GF-D8 (cell line): ENCODE results near the gene PPP1R1C.

ENCODE experiments used
- DNase-seq: peaks from one replicate; lab custom pipeline; 2025; lab: John Stamatoyannopoulos, UW

The PPP1R1C gene

GRCh38 chr2:182064019-182064778, 78.5 kb downstream of the PPP1R1C start:
- DNase-seq: no peak

DNA sequence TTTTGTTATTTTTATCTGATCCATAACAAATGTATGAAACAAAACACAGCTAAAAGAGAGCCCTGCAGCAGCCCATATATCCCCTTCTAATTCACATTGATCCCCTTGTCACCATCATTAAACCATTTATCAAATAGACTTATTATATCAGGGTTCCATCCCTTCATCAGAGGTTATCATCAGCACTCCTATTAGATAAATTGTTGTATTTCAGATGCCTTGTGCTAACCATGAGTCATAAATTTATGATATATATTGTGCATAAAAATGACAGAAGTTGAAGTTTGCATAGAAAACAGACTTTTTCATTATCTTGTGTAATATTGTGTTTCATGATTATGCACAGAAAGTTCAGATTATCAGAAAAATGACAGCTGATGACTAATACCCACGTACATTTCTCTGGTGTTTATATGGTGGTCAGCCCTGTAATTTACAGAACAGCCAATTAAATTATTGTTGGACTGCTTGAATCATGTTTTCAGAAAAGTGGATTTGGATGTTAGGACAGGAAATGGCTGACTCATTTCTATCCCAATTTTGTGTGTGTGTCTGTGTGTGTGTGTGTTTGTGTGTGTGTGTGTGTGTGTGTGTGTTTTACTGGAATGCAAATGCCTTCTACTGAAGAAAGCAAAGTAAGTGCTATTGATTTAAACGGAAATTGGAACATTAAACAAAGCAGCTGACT, 80.9 kb downstream of the PPP1R1C start:
- no peak for DNase-seq

GRCh38 chr2:182067393-182067792, 81.7 kb downstream of the PPP1R1C start:
- no peak for DNase-seq

DNA sequence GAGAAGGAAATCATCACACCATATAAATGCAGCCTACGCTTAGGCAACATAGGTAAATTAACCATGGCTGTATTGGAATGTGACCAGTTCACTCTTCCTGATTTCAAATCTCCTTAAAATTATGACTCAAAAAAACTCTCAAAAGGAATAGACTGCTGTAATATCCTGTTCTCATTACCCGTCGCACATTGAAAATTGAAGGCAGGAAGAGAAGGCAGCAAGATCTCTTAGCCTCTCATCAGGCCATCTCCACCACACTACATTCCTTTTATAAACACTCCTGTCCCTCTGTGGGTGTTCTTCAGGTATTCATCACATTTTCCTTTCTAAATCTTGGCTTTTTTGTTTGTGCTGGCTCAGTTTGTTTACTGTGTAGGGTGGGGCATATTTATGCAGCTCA, 83.2 kb downstream of the PPP1R1C start:
- no peak for DNase-seq

DNA sequence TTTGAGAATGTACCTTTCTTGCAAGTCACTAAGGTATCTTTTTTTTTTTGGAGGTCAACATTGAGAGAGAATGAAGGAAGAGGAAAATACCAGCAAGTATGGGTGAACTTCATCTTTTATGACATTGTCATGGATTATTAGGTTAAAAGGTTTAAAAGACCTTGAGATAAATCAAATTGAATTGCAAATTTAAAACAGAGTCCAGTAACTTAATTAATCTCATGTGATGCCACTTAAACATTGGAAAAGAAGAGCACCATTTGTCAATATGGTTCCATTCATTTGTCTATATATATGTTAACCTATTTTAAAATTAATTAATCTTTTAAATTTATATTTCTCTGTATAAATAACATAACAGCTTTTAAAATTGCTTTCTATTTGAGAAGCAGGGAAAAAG, 83.8 kb downstream of the PPP1R1C start:
- DNase-seq: no peak

GRCh38 chr2:182069908-182070307, 84.3 kb downstream of the PPP1R1C start:
- DNase-seq: no peak

DNA sequence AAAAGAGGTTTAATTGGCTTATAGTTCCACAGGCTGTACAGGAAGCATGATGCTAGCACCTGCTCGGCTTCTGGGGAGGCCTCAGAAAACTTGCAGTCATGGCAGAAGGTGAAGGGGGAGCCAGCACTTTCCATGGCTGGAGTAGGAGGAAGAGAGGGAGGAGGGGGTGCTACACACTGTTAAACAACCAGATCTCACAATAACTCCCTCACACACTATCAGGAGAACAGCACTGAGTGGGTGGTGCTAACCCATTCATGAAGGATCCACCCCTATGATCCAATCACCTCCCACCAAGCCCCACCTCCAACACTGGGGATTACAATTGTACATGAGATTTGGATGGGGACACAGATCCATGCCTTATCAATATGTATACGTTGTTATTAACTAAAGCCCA, 85.1 kb downstream of the PPP1R1C start:
- DNase-seq: no peak

DNA sequence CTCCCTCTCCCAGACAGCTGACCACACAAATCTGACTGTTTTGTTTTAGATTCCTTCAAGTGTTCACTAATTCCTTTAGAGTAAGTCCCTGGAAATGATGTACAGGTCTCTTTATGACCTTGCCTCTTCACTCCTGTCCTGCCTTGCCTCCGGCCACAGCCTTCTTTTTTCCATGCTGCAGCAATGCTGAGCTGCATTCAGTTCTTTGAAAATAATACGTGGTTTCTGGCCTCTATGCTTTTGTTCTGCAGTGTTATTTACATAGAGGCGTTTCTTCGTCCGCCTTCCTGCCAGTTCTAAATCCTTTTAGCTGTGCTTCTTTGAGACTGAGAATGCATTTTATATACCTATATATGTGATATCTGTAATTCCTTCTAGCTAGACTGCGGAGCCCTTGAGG, 87.2 kb downstream of the PPP1R1C start:
- DNase-seq: no peak

DNA sequence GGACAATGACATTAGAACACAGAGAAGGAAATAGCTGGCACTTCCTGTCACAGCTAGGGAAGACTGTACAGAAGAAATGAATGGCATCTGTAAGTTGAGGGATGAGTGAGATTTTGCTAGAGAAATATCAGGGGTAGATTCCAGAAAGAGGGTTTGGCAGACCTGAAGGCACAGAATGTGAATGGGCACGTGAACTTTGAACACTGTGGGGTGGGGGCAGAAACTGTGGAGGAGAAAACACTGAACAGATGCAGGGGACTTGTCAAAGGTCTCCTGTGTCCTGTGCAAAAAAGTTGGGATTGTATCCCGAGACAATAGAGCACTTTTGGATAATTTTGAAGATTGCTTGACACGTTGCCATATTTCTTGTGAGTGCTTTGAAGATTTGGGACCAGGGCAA, 88.0 kb downstream of the PPP1R1C start:
- DNase-seq: no peak

GRCh38 chr2:182077023-182077422, 91.4 kb downstream of the PPP1R1C start:
- no peak for DNase-seq

DNA sequence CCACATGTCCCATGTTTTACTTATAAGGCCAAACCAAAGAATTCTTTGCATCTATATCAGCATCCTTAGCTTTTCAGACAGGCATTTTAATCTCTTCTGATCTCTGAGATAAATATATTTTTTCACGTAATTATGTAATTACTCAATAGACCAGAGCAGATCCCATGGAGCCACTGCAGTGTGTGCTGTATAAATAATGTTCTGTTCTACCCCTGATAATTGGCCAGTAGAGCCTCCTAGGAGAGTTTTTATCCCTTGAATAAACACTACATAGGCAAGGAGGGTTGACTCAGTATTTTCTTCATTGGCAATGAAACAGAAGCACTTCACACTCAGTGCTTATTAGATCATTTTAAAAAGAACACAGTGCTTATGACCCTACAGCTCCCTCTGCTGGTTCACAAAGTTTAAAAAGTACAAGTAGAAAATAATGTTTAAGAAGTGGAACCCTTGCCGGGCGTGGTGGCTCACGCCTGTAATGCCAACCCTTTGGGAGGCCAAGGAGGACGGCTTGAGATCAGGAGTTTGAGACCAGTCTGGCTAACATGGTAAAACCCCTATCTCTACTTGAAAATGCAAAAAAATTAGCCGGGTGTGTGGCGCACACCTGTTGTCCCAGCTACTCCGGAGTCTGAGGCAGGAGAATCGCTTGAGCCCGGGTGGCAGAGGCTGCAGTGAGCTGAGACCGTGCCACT, 91.9 kb downstream of the PPP1R1C start:
- no peak for DNase-seq

DNA sequence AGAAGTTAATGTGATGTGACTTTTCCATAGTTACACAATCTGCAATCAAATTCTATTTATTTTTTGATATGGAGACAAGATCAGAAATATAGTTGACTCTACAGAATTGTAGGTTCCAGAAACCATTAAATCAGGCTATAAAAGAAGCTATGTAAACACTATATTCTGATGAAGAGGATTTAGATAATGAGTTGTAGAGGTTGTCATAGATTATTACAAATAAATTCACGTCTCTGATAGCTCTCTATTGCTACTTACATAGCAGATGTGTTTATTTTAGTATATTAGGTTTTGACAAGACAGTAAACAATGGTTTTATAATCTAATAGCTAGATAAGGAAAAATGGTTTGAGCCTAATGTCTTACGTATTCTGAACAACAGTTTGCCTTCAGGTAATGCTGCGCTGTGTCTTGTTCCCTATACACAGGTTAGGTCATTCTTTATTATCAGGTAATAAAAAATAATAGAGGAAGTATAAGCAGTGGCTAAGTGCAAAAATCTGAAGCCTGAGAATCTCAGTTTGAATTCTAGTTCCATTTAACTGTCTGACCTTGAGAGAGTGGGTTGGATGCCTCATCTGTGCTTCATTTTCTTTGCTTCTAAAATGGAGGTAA, 93.4 kb downstream of the PPP1R1C start:
- no peak for DNase-seq

DNA sequence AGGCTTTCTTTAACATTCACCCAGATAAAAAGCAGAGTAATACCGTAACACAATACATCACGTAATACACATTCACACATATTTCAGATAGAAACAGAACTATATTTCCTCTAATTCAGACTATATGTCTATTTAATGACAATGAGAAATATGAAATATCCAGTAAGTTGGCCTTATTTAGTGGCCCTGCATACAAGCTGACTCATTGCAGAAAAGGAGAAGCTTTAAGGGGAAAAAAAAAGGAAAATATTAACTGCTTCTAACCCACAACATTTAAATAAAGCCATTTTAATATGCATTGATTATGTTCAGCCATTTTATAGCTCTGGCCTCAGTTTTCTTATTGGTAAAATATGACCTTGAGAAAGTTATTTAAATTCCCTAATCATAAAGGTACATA, 94.8 kb downstream of the PPP1R1C start:
- DNase-seq: no peak

DNA sequence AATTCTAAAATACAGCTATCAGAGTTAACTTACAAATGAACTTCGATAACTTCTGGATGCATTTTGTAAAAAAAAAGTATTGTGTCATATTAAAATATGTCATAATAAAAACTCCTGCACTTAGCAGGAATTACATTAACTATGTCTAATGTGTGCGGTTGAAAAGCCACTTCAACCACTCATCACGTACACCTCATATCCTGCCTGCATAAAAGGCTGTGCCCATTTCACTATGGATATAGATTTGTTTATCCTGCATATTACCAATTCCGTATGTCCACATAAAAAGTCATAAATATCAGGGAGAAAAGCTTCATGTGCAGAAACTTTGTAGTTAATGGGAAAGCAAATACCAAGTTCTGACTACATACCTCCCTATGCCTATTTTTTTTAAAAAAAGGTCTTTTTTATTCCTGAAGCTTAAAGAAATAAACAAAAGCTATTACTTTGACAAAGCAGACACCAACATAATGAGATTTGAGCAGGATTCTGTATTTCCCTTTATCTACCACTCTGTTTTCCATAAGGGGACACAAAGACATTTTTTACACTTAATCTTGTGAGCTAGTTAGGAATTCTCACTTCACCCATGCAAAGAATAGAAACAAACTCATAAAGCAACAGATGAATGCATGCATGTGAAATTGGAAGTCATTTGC, 96.1 kb downstream of the PPP1R1C start:
- no peak for DNase-seq

DNA sequence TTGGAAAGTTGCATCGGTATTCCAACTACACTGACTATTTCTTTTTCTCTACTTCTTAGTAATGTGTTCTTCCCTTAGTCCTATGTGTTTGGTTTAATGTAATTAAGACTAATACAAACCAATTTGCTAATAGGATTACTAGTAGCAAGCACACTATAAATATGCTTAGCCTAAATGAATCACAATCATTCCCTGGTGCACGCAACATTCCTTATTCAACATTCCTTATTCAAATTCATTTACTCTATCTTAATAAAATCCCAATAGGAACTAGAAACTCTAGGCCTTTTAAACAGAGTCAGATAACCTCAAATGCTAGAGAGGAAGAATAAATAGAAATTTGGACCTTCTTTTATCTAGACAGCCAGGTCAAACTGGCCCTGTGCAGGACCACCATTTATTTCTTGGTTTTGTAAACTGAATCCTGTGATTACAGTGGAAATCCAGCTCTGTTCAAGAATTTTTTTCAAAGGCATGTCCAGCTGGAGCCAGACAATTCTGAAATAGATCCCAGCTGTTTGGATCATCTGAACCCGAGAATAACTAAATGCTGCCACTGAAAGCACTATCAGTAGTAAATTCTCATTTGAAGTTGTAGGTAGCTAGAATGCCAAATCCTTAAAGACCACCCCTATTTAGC, 103.1 kb downstream of the PPP1R1C start:
- no peak for DNase-seq

DNA sequence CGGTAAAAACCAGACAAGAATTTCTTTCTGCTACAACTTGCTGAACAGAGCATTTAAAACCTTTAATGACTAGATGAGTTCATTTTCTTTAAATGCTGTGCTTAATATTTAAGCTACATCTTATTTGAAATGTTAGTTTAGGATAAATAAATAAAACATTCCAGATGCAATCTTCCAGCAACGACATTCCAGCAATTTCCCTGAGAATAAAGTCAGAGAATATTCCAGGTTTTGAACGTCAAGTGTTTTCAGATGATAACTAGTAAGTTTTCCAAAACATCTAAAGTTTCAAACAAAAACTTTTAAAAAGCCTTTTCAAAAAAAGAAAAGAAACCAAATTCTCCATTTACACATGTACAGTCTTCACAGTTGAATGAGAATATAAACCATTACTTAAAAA, 104.8 kb downstream of the PPP1R1C start:
- no peak for DNase-seq

- DNase-seq: no peak
These were observed 112.0 kb downstream of the PPP1R1C start for GRCh38 chr2:182097571-182098164.

DNA sequence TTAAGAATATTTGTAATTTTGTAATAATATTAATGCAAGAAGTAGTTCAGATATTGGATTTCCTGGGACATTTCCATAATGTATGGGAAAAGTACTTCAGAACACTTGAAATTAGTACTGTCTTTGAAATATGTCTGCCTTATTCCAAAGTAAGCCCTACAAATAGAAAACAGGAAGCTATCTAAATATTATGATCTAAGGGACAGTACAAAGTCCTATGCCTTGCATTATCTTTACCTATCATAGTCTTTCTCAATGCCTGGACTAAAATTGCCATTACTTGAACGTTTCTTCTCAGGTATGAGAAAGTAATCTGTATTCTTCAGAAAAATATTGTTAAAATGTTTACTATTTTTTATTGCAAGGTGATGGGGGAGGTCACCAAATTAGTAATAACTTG, 113.0 kb downstream of the PPP1R1C start:
- DNase-seq: no peak

GRCh38 chr2:182101263-182101662, 115.6 kb downstream of the PPP1R1C start:
- DNase-seq: no peak

DNA sequence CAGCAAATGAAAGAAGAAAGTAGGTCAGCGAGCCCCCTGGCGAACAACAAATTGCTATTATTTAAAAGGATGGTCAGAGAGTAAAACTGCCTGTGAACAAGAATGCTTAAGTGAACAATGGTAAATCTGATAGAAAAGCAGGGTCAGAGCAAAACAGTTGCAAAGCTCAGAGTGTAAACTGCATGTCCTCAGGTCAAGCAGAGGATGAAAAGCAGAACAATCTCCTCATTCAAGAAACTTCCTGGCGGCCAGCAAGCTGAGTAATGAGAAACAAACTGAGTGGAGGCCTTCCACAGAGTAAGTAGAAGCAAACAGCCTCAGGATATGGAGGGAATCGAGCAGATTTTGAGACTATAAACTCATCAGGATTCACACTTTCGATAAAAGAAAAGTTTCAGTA, 117.9 kb downstream of the PPP1R1C start:
- no peak for DNase-seq

DNA sequence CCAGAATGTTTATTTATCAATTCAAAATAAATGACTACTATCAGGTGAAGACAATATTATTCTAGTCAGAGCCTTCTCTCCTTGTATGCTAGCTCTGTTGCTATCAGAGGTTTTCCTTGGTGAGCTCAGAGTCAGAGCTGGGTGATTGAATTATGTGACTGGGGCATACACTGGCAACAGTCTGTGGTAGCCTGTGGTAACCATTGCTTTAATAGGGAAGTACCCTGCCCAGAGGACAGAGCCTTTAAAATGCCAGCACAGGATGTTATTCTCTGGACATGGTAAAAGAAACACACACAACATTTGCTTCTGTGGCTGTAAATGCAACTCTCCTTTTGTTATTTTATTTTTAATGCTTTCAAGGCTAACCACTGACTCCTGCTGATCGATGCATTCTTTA, 124.7 kb downstream of the PPP1R1C start:
- DNase-seq: no peak
